Measurements from ENCODE around the gene P4HA2. TPM values are rescaled to one million over a fixed set of nuclear protein-coding genes. Genes with fewer than 3 reads are reported as not detected.

P4HA2 gene
- total RNA-seq, 2 experiments from 2014 or later = 0.32 to 7.2 TPM

GRCh38 chr5:132222649-132223038, 5.0 kb downstream of the P4HA2 start:
- CTCF ChIA-PET (ENCODE audit: unreplicated experiment) = interaction anchor here (1.8 kb wide), 1 partner anchor 14 kb away, joined by 7 read pairs; no protein-coding TSS in a partner anchor

DNA sequence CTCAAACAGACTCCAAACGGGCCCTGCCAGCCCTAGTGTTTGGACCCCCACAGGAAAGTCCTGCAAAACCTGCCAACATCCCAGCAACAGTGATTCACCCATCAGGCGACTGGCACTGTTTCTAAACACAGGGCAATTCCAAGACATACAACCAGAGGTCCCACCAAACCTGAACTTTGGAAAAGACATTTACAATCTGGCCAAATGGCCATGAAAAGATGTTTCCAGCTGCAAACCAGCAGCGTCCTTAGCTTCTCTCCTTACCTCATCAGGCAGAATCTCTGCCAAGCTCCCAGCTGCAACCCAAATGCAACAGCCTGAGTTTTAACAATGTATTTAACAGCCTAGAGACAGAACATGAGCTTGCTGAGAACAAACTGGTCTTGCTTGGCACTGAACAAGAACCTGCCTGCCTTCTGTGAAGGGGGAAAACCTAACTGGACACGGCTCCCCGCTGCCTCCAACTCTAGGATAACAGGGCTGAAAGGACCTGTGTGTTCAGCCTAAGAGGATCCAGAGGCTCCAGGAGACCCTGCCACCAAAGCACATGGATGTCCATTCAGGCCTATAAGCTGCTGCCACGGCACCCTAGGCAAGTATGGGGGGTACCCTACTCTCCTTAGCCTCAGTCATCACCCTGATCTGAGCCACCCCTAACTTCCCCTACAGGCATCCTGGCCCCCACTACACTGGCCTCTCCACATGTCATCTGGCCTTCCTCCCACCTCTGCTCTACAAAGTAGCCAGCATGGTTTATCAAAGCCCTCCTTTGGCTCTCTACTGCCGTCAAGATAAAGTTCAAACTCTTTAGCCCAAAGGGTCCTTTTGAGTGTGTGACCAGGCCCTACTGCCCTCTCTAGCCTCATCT, 5.6 kb downstream of the P4HA2 start:
- H2AFZ ChIP-seq (ENCODE audit: low read length) = peak overlapping the region; percentile 29; the same call in 1 of the 2 replicates
- H3K9me3 ChIP-seq (ENCODE audit: low read length) = no peaks in the 10 kb centered on the region
- no peaks in the 10 kb centered on the region for H4K20me1 ChIP-seq (ENCODE audit: insufficient read depth, low read length)
- H3K79me2 ChIP-seq (ENCODE audit: insufficient read depth, low read depth, low read length) = no peaks in the 10 kb centered on the region
- H3K36me3 ChIP-seq (ENCODE audit: insufficient read depth, low read length) = no peaks in the 10 kb centered on the region
- H3K4me1 ChIP-seq (ENCODE audit: insufficient read depth, low read length, poor library complexity, severe bottlenecking) = peaks cover 32% of the 10 kb centered on the region
- intact Hi-C loops (cut with micrococcal nuclease; ENCODE audit: unreplicated experiment) = no loop called here
- POLR2A ChIA-PET = interaction anchor here (3.5 kb wide), 1 partner anchor 13 kb away, joined by 13 read pairs; no protein-coding TSS in a partner anchor
- H3K4me3 ChIP-seq (ENCODE audit: low read depth, low read length, poor library complexity, severe bottlenecking) = no peak overlapping the region
- TF ChIP-seq CTCF (conservative IDR thresholded peaks at IDR 0.05; ENCODE audit: low read length) = no peak
- no peak for TF ChIP-seq EZH2phosphoT487 (IDR thresholded peaks at IDR 0.05; ENCODE audit: borderline replicate concordance, low read depth, low read length)
- H3K27ac ChIP-seq (ENCODE audit: low read depth, low read length, poor library complexity, severe bottlenecking) = peak overlapping the region; percentile 55
- no peak for DNase-seq (ENCODE audit: low spot score)
- CTCF ChIA-PET (ENCODE audit: unreplicated experiment) = interaction anchor here (1.8 kb wide), 1 partner anchor 13 kb away, joined by 7 read pairs; no protein-coding TSS in a partner anchor
- H3K4me2 ChIP-seq (ENCODE audit: low read length) = peak overlapping the region; percentile 45
- BruUV-seq (replicated peaks) = no TSS peak
- H3K9me2 ChIP-seq (ENCODE audit: insufficient read depth, low read length) = no peaks in the 10 kb centered on the region

More at GRCh38 chr5:132222649-132223038, 5.0 kb downstream of the P4HA2 start:
- H3K9me3 ChIP-seq (ENCODE audit: low read length) = no peaks in the 10 kb centered on the region
- intact Hi-C loops (cut with micrococcal nuclease; ENCODE audit: unreplicated experiment) = no loop called here
- BruUV-seq (replicated peaks) = no TSS peak
- H3K27ac ChIP-seq (ENCODE audit: low read depth, low read length, poor library complexity, severe bottlenecking) = peak overlapping the region; percentile 55
- H3K4me3 ChIP-seq (ENCODE audit: low read depth, low read length, poor library complexity, severe bottlenecking) = no peak overlapping the region
- H3K79me2 ChIP-seq (ENCODE audit: insufficient read depth, low read depth, low read length) = no peaks in the 10 kb centered on the region
- DNase-seq (ENCODE audit: low spot score) = peak; percentile 76
- H3K4me2 ChIP-seq (ENCODE audit: low read length) = peak overlapping the region; percentile 45
- POLR2A ChIA-PET = interaction anchor here (1.8 to 3.5 kb wide), 2 partner anchors 11 to 14 kb away, joined by 8 to 13 read pairs; no protein-coding TSS in a partner anchor
- H2AFZ ChIP-seq (ENCODE audit: low read length) = peak overlapping the region; percentile 29; the same call in 1 of the 2 replicates
- TF ChIP-seq CTCF (conservative IDR thresholded peaks at IDR 0.05; ENCODE audit: low read length) = no peak
- no peak for TF ChIP-seq EZH2phosphoT487 (IDR thresholded peaks at IDR 0.05; ENCODE audit: borderline replicate concordance, low read depth, low read length)
- H3K4me1 ChIP-seq (ENCODE audit: insufficient read depth, low read length, poor library complexity, severe bottlenecking) = peaks cover 32% of the 10 kb centered on the region
- no peaks in the 10 kb centered on the region for H3K36me3 ChIP-seq (ENCODE audit: insufficient read depth, low read length)
- no peaks in the 10 kb centered on the region for H3K9me2 ChIP-seq (ENCODE audit: insufficient read depth, low read length)
- H4K20me1 ChIP-seq (ENCODE audit: insufficient read depth, low read length) = no peaks in the 10 kb centered on the region

GRCh38 chr5:132220491-132220890, 7.2 kb downstream of the P4HA2 start:
- ChIA-PET CTCF (ENCODE audit: unreplicated experiment) (no interaction called here), POLR2A (no interaction called here)
- intact Hi-C loops (cut with micrococcal nuclease; ENCODE audit: unreplicated experiment) = no loop called here
- Histone ChIP-seq H3K4me1 (ENCODE audit: insufficient read depth, low read length, poor library complexity, severe bottlenecking) (peaks cover 32% of the 10 kb centered on the region), H2AFZ (ENCODE audit: low read length) (no peak overlapping the region), H3K27ac (ENCODE audit: low read depth, low read length, poor library complexity, severe bottlenecking) (no peak overlapping the region), H3K79me2 (ENCODE audit: insufficient read depth, low read depth, low read length) (no peaks in the 10 kb centered on the region), H3K36me3 (ENCODE audit: insufficient read depth, low read length) (no peaks in the 10 kb centered on the region), H3K4me3 (ENCODE audit: low read depth, low read length, poor library complexity, severe bottlenecking) (no peak overlapping the region), H3K4me2 (ENCODE audit: low read length) (no peak overlapping the region), H3K9me3 (ENCODE audit: low read length) (no peaks in the 10 kb centered on the region), H3K9me2 (ENCODE audit: insufficient read depth, low read length) (no peaks in the 10 kb centered on the region), H4K20me1 (ENCODE audit: insufficient read depth, low read length) (no peaks in the 10 kb centered on the region)
- BruUV-seq (replicated peaks) = no TSS peak
- TF ChIP-seq EZH2phosphoT487 (IDR thresholded peaks at IDR 0.05; ENCODE audit: borderline replicate concordance, low read depth, low read length) (no peak), CTCF (conservative IDR thresholded peaks at IDR 0.05; ENCODE audit: low read length) (no peak)
- no peak for DNase-seq (ENCODE audit: low spot score)
